ENCODE measurements around the gene GALNT6.

Gene GALNT6

DNA sequence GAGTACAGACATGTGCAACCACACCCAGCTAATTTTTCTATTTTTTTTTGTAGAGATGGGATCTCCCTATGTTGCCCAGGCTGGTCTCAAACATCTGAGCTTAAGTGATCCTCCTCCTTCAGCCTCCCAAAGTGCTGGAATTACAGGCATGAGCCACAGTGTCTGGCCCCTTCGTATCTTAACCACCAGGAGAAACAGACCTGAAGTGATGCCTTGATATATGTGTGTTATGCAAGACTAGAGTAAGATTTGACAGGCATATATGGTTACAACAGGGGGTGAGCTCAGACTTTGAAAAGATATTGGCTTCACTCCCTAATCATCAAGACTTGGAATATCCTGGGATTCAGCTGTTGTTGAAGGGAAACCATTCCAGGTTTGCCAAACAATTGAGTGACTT is 10.7 kb upstream of the GALNT6 start:
- no peak overlapping the region for H3K4me3 ChIP-seq (ENCODE audit: low read length)
- no peaks in the 10 kb centered on the region for H3K4me1 ChIP-seq (ENCODE audit: control insufficient read depth, insufficient read depth, low read length)
- H3K27me3 ChIP-seq (ENCODE audit: control insufficient read depth, insufficient read depth, low read length): no peaks in the 10 kb centered on the region
- H3K27ac ChIP-seq (ENCODE audit: low read depth, low read length): no peak overlapping the region
- no peak overlapping the region for H3K9ac ChIP-seq (ENCODE audit: low read length)
- no peaks in the 10 kb centered on the region for H3K36me3 ChIP-seq (ENCODE audit: control insufficient read depth, insufficient read depth, low read length)

DNA sequence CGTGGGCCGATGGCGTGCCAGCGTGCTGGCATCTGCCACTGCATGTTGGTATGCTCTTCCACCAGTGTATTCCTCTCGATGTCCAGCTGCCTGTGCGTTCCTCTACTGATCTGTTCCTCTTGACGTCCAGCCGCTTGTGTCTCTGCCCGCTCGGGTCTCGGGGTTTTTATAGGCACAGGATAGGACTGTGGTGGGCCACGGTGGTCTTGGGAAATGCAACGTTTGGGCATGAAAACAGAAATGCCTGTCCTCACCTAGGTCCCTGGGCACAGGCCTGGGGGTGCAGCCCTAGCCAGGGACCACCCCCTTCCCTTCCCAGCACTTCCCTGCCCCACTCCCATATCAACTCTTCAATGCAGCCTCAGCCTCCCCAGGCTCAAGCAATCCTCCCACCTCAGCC is 10.3 kb upstream of the GALNT6 start:
- Histone ChIP-seq H3K9ac (ENCODE audit: low read length) (no peak overlapping the region), H3K4me3 (ENCODE audit: low read length) (no peak overlapping the region), H3K27me3 (ENCODE audit: control insufficient read depth, insufficient read depth, low read length) (no peaks in the 10 kb centered on the region), H3K27ac (ENCODE audit: low read depth, low read length) (no peak overlapping the region), H3K4me1 (ENCODE audit: control insufficient read depth, insufficient read depth, low read length) (no peaks in the 10 kb centered on the region), H3K36me3 (ENCODE audit: control insufficient read depth, insufficient read depth, low read length) (no peaks in the 10 kb centered on the region)

GRCh38 chr12:51401020-51401419 is 9.8 kb upstream of the GALNT6 start:
- no peak overlapping the region for H3K27ac ChIP-seq (ENCODE audit: low read depth, low read length)
- H3K9ac ChIP-seq (ENCODE audit: low read length): no peak overlapping the region
- H3K27me3 ChIP-seq (ENCODE audit: control insufficient read depth, insufficient read depth, low read length): no peaks in the 10 kb centered on the region
- H3K4me3 ChIP-seq (ENCODE audit: low read length): no peak overlapping the region
- H3K36me3 ChIP-seq (ENCODE audit: control insufficient read depth, insufficient read depth, low read length): no peaks in the 10 kb centered on the region
- H3K4me1 ChIP-seq (ENCODE audit: control insufficient read depth, insufficient read depth, low read length): no peaks in the 10 kb centered on the region

DNA sequence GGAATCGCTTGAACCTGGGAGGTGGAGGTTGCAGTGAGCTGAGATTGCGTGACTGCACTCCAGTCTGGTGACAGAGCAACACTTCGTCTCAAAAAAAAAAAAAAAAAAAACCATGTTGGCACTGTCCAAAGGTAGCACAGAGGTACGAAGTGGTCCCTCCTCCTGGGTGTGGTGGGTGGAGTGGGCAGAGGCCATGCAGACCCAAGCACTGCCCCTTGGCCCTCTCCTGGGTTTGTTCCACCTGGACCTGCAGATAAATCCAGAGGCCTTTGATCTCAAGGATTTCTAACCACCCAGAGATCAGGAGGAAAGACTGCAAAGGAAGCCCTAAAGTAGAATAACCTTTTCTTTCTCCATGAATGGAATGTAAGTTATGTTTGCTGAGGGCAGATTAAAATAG is 8.7 kb upstream of the GALNT6 start:
- H3K4me1 ChIP-seq (ENCODE audit: control insufficient read depth, insufficient read depth, low read length): no peaks in the 10 kb centered on the region
- no peaks in the 10 kb centered on the region for H3K27me3 ChIP-seq (ENCODE audit: control insufficient read depth, insufficient read depth, low read length)
- no peak overlapping the region for H3K9ac ChIP-seq (ENCODE audit: low read length)
- no peaks in the 10 kb centered on the region for H3K36me3 ChIP-seq (ENCODE audit: control insufficient read depth, insufficient read depth, low read length)
- H3K4me3 ChIP-seq (ENCODE audit: low read length): no peak overlapping the region
- H3K27ac ChIP-seq (ENCODE audit: low read depth, low read length): no peak overlapping the region

DNA sequence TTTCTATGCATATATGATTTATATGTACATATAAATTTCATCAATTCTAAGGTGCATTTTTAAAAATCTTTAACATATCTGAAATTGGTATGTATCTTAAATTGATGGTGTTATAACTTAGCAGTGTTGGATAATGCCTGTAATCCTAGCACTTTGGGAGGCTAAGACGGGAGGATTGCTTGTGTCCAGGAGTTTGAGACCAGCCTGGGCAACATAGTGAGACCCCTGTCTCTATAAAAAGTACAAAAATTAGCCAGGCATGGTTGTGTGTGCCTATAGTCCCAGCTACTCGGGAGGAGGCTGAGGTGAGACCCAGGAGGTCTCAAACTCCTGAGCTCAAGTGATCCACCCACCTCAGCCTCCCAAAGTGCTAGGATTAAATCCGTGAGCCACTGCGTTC is 6.5 kb upstream of the GALNT6 start:
- Histone ChIP-seq H3K27ac (ENCODE audit: low read depth, low read length) (no peak overlapping the region), H3K27me3 (ENCODE audit: control insufficient read depth, insufficient read depth, low read length) (no peaks in the 10 kb centered on the region), H3K9ac (ENCODE audit: low read length) (no peak overlapping the region)

DNA sequence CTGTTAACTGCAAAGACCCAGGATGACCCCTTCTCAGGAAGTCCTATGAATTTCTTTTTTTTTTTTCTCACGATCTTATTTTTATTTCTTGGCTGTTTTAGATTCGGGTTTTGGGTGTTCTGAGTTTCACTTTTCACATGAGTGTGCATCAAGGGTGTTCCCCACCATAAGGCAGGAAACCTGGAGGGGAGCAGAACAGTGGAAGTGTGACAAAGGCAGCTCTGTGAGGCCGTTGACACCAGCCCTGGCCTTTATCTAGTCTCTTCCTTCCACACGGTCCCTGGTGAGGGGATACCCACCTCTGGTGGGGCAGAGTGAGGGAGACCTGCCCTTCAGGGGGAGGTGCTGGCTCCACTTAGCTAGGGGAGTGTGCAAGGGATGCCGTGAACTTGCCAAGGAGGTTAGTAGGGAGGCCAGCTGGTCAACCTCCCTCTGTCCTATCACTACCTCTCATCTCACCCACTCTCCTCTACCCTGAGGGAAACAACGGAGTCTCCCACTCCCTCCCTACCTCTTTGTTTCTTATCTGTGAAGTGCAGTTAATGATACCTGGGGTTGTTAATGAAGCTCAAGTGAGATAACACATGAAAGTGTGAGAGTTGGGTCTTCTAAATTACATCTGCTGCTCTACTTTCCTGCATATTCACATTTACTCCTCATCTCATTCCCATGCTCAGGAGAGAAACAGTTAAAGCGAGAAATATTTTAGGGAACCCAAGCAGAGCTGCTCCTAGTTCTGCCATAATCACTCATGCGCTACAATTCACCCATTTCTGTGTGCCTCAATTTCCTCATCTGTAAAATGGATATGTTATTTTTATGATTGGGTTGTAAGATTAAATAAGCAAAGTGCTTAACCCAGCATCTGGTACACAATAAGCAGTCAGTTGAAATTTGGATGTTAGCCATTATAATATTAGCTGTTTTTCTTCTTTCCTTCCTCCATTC is 4.4 kb upstream of the GALNT6 start:
- peak overlapping the region; percentile 18 for H3K4me3 ChIP-seq (ENCODE audit: low read length)
- no peak overlapping the region for H3K9ac ChIP-seq (ENCODE audit: low read length)
- H3K27ac ChIP-seq (ENCODE audit: low read depth, low read length): no peak overlapping the region

More for the DNA sequence above, 6.5 kb upstream of the GALNT6 start:
- H3K4me1 ChIP-seq (ENCODE audit: control insufficient read depth, insufficient read depth, low read length): no peaks in the 10 kb centered on the region
- no peak overlapping the region for H3K4me3 ChIP-seq (ENCODE audit: low read length)
- no peaks in the 10 kb centered on the region for H3K36me3 ChIP-seq (ENCODE audit: control insufficient read depth, insufficient read depth, low read length)

GRCh38 chr12:51393676-51394545 is 2.7 kb upstream of the GALNT6 start:
- Histone ChIP-seq H3K4me1 (ENCODE audit: control insufficient read depth, insufficient read depth, low read length) (no peaks in the 10 kb centered on the region), H3K36me3 (ENCODE audit: control insufficient read depth, insufficient read depth, low read length) (no peaks in the 10 kb centered on the region), H3K9ac (ENCODE audit: low read length) (no peak overlapping the region), H3K27me3 (ENCODE audit: control insufficient read depth, insufficient read depth, low read length) (peaks cover 4% of the 10 kb centered on the region), H3K4me3 (ENCODE audit: low read length) (no peak overlapping the region), H3K27ac (ENCODE audit: low read depth, low read length) (no peak overlapping the region)

More for the DNA sequence above, 4.4 kb upstream of the GALNT6 start:
- no peaks in the 10 kb centered on the region for H3K4me1 ChIP-seq (ENCODE audit: control insufficient read depth, insufficient read depth, low read length)
- H3K36me3 ChIP-seq (ENCODE audit: control insufficient read depth, insufficient read depth, low read length): no peaks in the 10 kb centered on the region
- peaks cover 4% of the 10 kb centered on the region for H3K27me3 ChIP-seq (ENCODE audit: control insufficient read depth, insufficient read depth, low read length)

DNA sequence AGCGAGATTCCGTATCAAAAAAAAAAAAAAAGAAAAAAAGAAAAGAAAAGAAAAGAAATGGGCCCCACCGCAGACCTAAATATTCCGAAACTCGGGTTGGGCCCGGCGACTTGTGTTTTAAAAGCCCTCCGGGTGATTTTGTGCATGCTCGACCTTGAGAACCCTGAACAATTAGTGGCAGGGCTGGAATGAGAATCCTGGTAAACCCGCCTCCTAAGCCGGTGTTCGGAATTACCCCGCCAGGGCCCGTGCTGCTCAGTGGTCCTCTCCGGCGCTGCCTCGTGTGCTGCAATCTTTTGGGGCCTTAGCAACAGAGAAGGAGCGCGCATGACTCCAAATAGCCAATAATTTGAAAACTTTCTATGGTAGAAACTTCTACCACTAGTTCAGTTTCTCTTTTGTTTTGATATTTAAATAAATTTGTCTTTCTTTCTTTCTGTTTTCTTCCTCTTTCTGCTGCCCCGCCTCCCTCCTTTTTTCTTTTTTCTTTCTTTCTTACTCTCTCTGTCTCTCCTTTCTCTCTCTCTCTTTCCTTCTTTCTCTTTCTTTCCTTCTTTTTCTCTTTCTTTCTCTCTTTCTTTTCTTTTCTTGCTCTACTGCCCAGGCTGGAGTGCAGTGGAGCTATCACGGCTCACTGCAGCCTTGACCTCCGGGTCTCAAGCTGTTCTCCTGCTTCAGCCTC is 1.5 kb upstream of the GALNT6 start:
- H3K4me3 ChIP-seq (ENCODE audit: low read length): peak overlapping the region; percentile 4
- H3K9ac ChIP-seq (ENCODE audit: low read length): no peak overlapping the region
- H3K27ac ChIP-seq (ENCODE audit: low read depth, low read length): no peak overlapping the region
- no peaks in the 10 kb centered on the region for H3K4me1 ChIP-seq (ENCODE audit: control insufficient read depth, insufficient read depth, low read length)
- H3K36me3 ChIP-seq (ENCODE audit: control insufficient read depth, insufficient read depth, low read length): no peaks in the 10 kb centered on the region
- peaks cover 4% of the 10 kb centered on the region for H3K27me3 ChIP-seq (ENCODE audit: control insufficient read depth, insufficient read depth, low read length)

DNA sequence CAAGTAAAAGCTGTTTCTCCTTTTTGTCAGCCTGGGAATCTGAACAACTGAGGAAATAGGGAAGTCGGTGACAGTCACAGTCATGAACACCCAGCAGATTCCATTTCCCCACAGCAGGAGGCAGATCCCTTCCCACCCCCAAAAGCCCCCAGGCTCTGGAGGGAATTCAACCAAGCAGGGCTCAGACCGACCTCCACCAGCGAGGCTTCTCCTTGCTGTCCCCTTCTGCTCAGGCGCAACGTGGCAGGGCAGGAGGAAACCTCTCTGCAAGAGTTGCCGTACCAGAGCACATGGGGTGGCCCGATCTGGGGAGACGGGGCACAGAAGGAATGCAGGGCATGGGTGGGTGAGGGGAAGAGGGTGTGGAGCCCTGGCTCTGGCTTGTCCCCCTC is 319 bp downstream of the GALNT6 start:
- H3K4me3 ChIP-seq (ENCODE audit: low read length): peak overlapping the region; percentile 75
- no peaks in the 10 kb centered on the region for H3K36me3 ChIP-seq (ENCODE audit: control insufficient read depth, insufficient read depth, low read length)
- H3K4me1 ChIP-seq (ENCODE audit: control insufficient read depth, insufficient read depth, low read length): no peaks in the 10 kb centered on the region
- no peak overlapping the region for H3K27ac ChIP-seq (ENCODE audit: low read depth, low read length)
- H3K9ac ChIP-seq (ENCODE audit: low read length): no peak overlapping the region
- H3K27me3 ChIP-seq (ENCODE audit: control insufficient read depth, insufficient read depth, low read length): peaks cover 4% of the 10 kb centered on the region

DNA sequence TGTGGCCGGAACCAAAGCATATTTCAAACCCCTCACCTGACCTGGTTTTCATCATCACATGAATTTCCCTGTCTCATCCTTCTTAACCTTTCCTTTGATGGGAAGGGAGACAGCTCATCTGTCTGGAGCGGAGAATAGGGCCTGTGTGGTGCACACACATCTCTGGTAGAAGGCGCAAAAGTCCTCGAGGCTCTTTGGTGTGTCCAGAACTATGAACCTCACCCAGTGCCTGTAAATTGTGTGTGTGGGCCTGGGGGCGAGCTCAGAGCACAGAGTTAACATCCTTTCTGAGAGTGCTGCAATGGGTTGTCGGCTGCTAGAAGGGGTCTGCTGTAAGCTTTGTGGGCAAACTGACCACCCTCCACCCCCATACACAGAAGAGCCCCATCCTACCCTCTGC is 749 bp downstream of the GALNT6 start:
- peaks cover 4% of the 10 kb centered on the region for H3K27me3 ChIP-seq (ENCODE audit: control insufficient read depth, insufficient read depth, low read length)
- H3K27ac ChIP-seq (ENCODE audit: low read depth, low read length): no peak overlapping the region
- H3K4me1 ChIP-seq (ENCODE audit: control insufficient read depth, insufficient read depth, low read length): no peaks in the 10 kb centered on the region
- H3K36me3 ChIP-seq (ENCODE audit: control insufficient read depth, insufficient read depth, low read length): no peaks in the 10 kb centered on the region
- peak overlapping the region; percentile 75 for H3K4me3 ChIP-seq (ENCODE audit: low read length)
- no peak overlapping the region for H3K9ac ChIP-seq (ENCODE audit: low read length)

- H3K27ac ChIP-seq (ENCODE audit: low read depth, low read length): no peak overlapping the region
- no peak overlapping the region for H3K4me3 ChIP-seq (ENCODE audit: low read length)
- no peaks in the 10 kb centered on the region for H3K4me1 ChIP-seq (ENCODE audit: control insufficient read depth, insufficient read depth, low read length)
- no peak overlapping the region for H3K9ac ChIP-seq (ENCODE audit: low read length)
- H3K27me3 ChIP-seq (ENCODE audit: control insufficient read depth, insufficient read depth, low read length): peaks cover 4% of the 10 kb centered on the region
- no peaks in the 10 kb centered on the region for H3K36me3 ChIP-seq (ENCODE audit: control insufficient read depth, insufficient read depth, low read length)
These were observed 1.8 kb downstream of the GALNT6 start for GRCh38 chr12:51389302-51389999.

DNA sequence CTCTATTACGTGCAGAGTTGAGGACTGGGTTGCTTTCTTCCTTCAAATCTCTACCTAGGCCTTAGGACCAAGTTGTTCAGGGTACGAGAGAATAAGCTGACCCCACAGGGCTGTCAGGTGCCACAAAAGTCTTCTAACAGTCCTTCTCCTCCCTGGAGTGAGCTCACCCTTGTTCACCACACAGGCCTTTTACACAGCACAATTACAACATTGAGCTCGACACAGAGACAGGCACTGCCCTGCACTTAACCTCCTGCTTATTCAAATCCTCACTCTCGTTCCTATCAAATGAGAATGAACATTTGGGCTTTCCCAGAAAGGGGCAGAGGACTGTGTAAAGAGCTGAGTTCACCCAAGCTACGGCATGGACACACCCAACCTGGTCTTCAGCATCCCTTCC is 2.4 kb downstream of the GALNT6 start:
- no peak overlapping the region for H3K27ac ChIP-seq (ENCODE audit: low read depth, low read length)
- H3K27me3 ChIP-seq (ENCODE audit: control insufficient read depth, insufficient read depth, low read length): peaks cover 4% of the 10 kb centered on the region
- H3K4me3 ChIP-seq (ENCODE audit: low read length): no peak overlapping the region
- no peak overlapping the region for H3K9ac ChIP-seq (ENCODE audit: low read length)
- H3K36me3 ChIP-seq (ENCODE audit: control insufficient read depth, insufficient read depth, low read length): no peaks in the 10 kb centered on the region
- no peaks in the 10 kb centered on the region for H3K4me1 ChIP-seq (ENCODE audit: control insufficient read depth, insufficient read depth, low read length)
